HepG2 (cell line): Measurements from ENCODE around the gene HOXC11.

Source experiments
- BORCS8-MEF2B ChIP-seq: sonication (generic); formaldehyde crosslinking; IDR thresholded peaks from 2 replicates; pipeline ENCODE4 v1.8.0; 2022; ENCODE audit warnings: mild to moderate bottlenecking, missing genetic modification reagents
- DPF2 ChIP-seq: sonication (generic); formaldehyde crosslinking; IDR thresholded peaks from 2 replicates; pipeline ENCODE4 v1.4.0; 2020; ENCODE audit warnings: mild to moderate bottlenecking, low read depth, missing genetic modification reagents, borderline replicate concordance
- EHMT2 ChIP-seq: fragments of 200-600 bp; sonication (generic); IDR thresholded peaks from 2 replicates; pipeline ENCODE4 v1.7.0; 2017; ENCODE audit warnings: antibody characterized with exemption, low read depth, low read length, borderline replicate concordance
- IRF2 ChIP-seq: IDR thresholded peaks from 2 replicates; pipeline ENCODE4 v1.6.1; 2018; ENCODE audit warnings: missing genetic modification reagents, missing compliant biosample characterization
- POLR2AphosphoS5 ChIP-seq: IDR thresholded peaks from 2 replicates; pipeline ENCODE4 v1.6.1; 2012; ENCODE audit warnings: low read depth, low read length
- RAD51 ChIP-seq: fragments of 450-650 bp; IDR thresholded peaks from 2 replicates; pipeline ENCODE4 v1.6.1; 2016; ENCODE audit warnings: borderline replicate concordance
- SAP130 ChIP-seq: IDR thresholded peaks from 2 replicates; pipeline ENCODE4 v1.6.1; 2016; ENCODE audit warnings: low read depth
- SRF ChIP-seq: IDR thresholded peaks from 2 replicates; pipeline ENCODE4 v1.6.1; 2011; ENCODE audit warnings: mild to moderate bottlenecking, low read depth, low read length, moderate library complexity
- THRA ChIP-seq: sonication (generic); formaldehyde crosslinking; IDR thresholded peaks from 2 replicates; pipeline ENCODE4 v1.4.0; 2020; ENCODE audit warnings: missing genetic modification reagents, borderline replicate concordance
- ZNF235 ChIP-seq: sonication (generic); formaldehyde crosslinking; IDR thresholded peaks from 2 replicates; pipeline ENCODE4 v1.8.1; 2023; ENCODE audit warnings: mild to moderate bottlenecking, missing genetic modification reagents, borderline replicate concordance
- ZNF317 ChIP-seq: sonication (generic); formaldehyde crosslinking; IDR thresholded peaks from 2 replicates; pipeline ENCODE4 v1.5.0; 2020; ENCODE audit warnings: mild to moderate bottlenecking, missing genetic modification reagents
- ZNF609 ChIP-seq: sonication (generic); formaldehyde crosslinking; IDR thresholded peaks from 2 replicates; pipeline ENCODE4 v1.4.0; 2020; ENCODE audit warnings: mild to moderate bottlenecking, missing genetic modification reagents, borderline replicate concordance
- TF ChIP-seq, protein P1 (sequence below): sonication (generic); formaldehyde crosslinking; IDR thresholded peaks from 2 replicates; pipeline ENCODE4 v1.5.0; 2020; ENCODE audit warnings: mild to moderate bottlenecking, missing genetic modification reagents, moderate library complexity

GRCh38 chr12:53972722-53973235, at the start of gene HOXC11:
- TF ChIP-seq EHMT2 (no peak), ZNF235 (no peak), ZNF317 (CRISPR knock-in tag) (no peak), POLR2AphosphoS5 (no peak), THRA (no peak), RAD51 (no peak), BORCS8-MEF2B (no peak), IRF2 (no peak), ZNF609 (CRISPR knock-in tag) (no peak), SAP130 (CRISPR knock-in tag) (no peak), SRF (no peak), DPF2 (no peak)
- TF ChIP-seq, protein P1, sequence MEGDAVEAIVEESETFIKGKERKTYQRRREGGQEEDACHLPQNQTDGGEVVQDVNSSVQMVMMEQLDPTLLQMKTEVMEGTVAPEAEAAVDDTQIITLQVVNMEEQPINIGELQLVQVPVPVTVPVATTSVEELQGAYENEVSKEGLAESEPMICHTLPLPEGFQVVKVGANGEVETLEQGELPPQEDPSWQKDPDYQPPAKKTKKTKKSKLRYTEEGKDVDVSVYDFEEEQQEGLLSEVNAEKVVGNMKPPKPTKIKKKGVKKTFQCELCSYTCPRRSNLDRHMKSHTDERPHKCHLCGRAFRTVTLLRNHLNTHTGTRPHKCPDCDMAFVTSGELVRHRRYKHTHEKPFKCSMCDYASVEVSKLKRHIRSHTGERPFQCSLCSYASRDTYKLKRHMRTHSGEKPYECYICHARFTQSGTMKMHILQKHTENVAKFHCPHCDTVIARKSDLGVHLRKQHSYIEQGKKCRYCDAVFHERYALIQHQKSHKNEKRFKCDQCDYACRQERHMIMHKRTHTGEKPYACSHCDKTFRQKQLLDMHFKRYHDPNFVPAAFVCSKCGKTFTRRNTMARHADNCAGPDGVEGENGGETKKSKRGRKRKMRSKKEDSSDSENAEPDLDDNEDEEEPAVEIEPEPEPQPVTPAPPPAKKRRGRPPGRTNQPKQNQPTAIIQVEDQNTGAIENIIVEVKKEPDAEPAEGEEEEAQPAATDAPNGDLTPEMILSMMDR (CRISPR knock-in tag): no peak
